ENCODE data around the gene PABPN1L.
"Not testable (repeated sequence)": the region's sequence is repeated elsewhere in the genome, so short reads cannot be mapped to it uniquely, and the experiment has no call there.

PABPN1L gene

GRCh38 chr16:88825146-88825545, 41.3 kb downstream of the PABPN1L start:
- no peak for DNase-seq

GRCh38 chr16:88824256-88825077, 42.0 kb downstream of the PABPN1L start:
- no peak for DNase-seq

- DNase-seq: not testable (repeated sequence)
These were observed 42.8 kb downstream of the PABPN1L start for GRCh38 chr16:88823646-88824045.

- no peak for DNase-seq
These were observed 44.0 kb downstream of the PABPN1L start for GRCh38 chr16:88822281-88823040.

- DNase-seq: no peak
These were observed 45.2 kb downstream of the PABPN1L start for GRCh38 chr16:88821168-88821850.

- no peak for DNase-seq
These were observed 46.0 kb downstream of the PABPN1L start for GRCh38 chr16:88820385-88821025.

- DNase-seq: no peak
These were observed 47.3 kb downstream of the PABPN1L start for GRCh38 chr16:88819126-88819525.

- DNase-seq: no peak
These were observed 47.9 kb downstream of the PABPN1L start for GRCh38 chr16:88818575-88818874.

- DNase-seq: no peak
These were observed 48.5 kb downstream of the PABPN1L start for GRCh38 chr16:88817785-88818574.

- DNase-seq: no peak
These were observed 49.5 kb downstream of the PABPN1L start for GRCh38 chr16:88816736-88817535.

GRCh38 chr16:88815901-88816589, 50.4 kb downstream of the PABPN1L start:
- peak; percentile 32 to 45 for DNase-seq

GRCh38 chr16:88815227-88815626, 51.2 kb downstream of the PABPN1L start:
- DNase-seq: no peak

- DNase-seq: no peak
These were observed 52.3 kb downstream of the PABPN1L start for GRCh38 chr16:88814144-88814502.
